Glutamatergic neuron (in vitro differentiated cells): ENCODE measurements around the gene CFAP73. TPM values are rescaled to one million over a fixed set of nuclear protein-coding genes. Genes with fewer than 3 reads are reported as not detected.

ENCODE experiments used
- DNase-seq: peaks from one replicate; pipeline ENCODE4 v3.0.0; 2022
- H3K27ac Mint-ChIP-seq: one replicate; pipeline ENCODE4 v1.8.0; 2020; ENCODE audit warnings: mild to moderate bottlenecking, mixed read lengths, inconsistent platforms; ENCODE audit not compliant: unreplicated experiment
- H3K27me3 Mint-ChIP-seq: one replicate; pipeline ENCODE4 v1.8.0; 2020; ENCODE audit warnings: mild to moderate bottlenecking, moderate library complexity, mixed read lengths, inconsistent platforms; ENCODE audit not compliant: unreplicated experiment
- H3K36me3 Mint-ChIP-seq: one replicate; pipeline ENCODE4 v1.8.0; 2020; ENCODE audit warnings: mild to moderate bottlenecking, mixed read lengths, inconsistent platforms; ENCODE audit not compliant: unreplicated experiment
- H3K4me1 Mint-ChIP-seq: one replicate; pipeline ENCODE4 v1.8.0; 2020; ENCODE audit warnings: mild to moderate bottlenecking, low read depth, mixed read lengths, inconsistent platforms; ENCODE audit not compliant: unreplicated experiment
- H3K4me3 Mint-ChIP-seq: one replicate; pipeline ENCODE4 v1.8.0; 2020; ENCODE audit warnings: mild to moderate bottlenecking, mixed read lengths, inconsistent platforms; ENCODE audit not compliant: unreplicated experiment
- H3K9me3 Mint-ChIP-seq: one replicate; pipeline ENCODE4 v1.8.0; 2020; ENCODE audit warnings: mild to moderate bottlenecking, moderate library complexity, mixed read lengths, inconsistent platforms; ENCODE audit not compliant: unreplicated experiment
- CTCF ChIP-seq: fragments of 200-600 bp; sonication (generic); IDR thresholded peaks from one replicate; pipeline ENCODE4 v1.5.0; 2021; ENCODE audit not compliant: partially characterized antibody, unreplicated experiment
- total RNA-seq: library from RNA; stranded (reverse); fragmentation: NEBNext Ultra II Directional; extraction: Animal tissue kit (Norgen Biotek cat#: 25700); gene quantifications from one replicate; pipeline ENCODE4 v1.2.1, GENCODE V29; 2021; ENCODE audit not compliant: unreplicated experiment

The CFAP73 gene
- total RNA-seq, 1 donor from 2014 or later: not detected

DNA sequence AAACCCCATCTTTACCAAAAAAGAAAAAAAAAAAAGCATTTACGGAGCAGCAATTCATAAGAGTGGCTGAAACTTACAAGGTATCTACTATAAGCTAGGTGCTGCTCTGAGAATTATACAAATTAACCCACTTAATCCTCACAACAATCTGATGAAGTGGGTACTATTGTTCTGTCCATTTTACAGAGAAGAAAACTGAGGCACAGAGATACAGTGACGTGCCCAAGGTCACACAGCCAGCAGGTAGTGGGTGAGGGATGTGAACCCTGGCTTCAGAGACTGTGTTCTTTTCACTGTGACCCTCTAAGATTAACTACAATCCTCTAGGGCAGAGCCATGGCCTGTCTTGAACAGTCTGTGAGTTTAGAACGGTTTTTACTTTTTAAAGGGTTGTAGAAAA, 32.5 kb downstream of the CFAP73 start:
- Mint-ChIP-seq H3K27me3 (peaks cover 1% of the 10 kb centered on the region), H3K27ac (no peak overlapping the region), H3K4me1 (peaks cover 5% of the 10 kb centered on the region), H3K9me3 (peaks cover 4% of the 10 kb centered on the region), H3K4me3 (no peak overlapping the region), H3K36me3 (peaks cover 7% of the 10 kb centered on the region)
- no peak for DNase-seq
- no peak for TF ChIP-seq CTCF

GRCh38 chr12:113183030-113183589, 33.6 kb downstream of the CFAP73 start:
- Mint-ChIP-seq H3K36me3 (no peaks in the 10 kb centered on the region), H3K4me3 (no peak overlapping the region), H3K4me1 (peaks cover 5% of the 10 kb centered on the region), H3K27ac (no peak overlapping the region), H3K9me3 (peaks cover 6% of the 10 kb centered on the region), H3K27me3 (peaks cover 1% of the 10 kb centered on the region)
- DNase-seq: no peak
- TF ChIP-seq CTCF: no peak

- Mint-ChIP-seq H3K4me3 (peak overlapping the region; percentile 74), H3K27me3 (peaks cover 1% of the 10 kb centered on the region), H3K27ac (peak overlapping the region; percentile 52), H3K4me1 (peaks cover 5% of the 10 kb centered on the region), H3K36me3 (no peaks in the 10 kb centered on the region), H3K9me3 (peaks cover 6% of the 10 kb centered on the region)
- no peak for DNase-seq
- no peak for TF ChIP-seq CTCF
Measured at GRCh38 chr12:113184098-113184899, 34.8 kb downstream of the CFAP73 start.

DNA sequence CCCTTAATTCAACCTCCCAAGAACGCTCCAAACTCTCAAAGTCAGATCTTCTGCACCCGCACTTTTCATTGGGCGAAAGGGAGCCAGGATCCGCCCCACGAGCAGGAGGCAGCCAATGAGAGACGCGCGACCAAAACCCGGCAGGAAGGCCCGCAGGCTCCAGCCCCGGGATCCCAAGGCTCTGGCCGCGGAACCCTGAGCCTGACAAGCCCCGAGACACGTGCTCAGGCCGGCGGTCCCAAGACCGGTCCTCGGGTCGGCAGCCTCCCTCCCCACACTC, 35.3 kb downstream of the CFAP73 start:
- peaks cover 5% of the 10 kb centered on the region for H3K9me3 Mint-ChIP-seq
- peak overlapping the region; percentile 74 for H3K4me3 Mint-ChIP-seq

More for the DNA sequence above, 35.3 kb downstream of the CFAP73 start:
- no peak for TF ChIP-seq CTCF
- Mint-ChIP-seq H3K27me3 (peaks cover 1% of the 10 kb centered on the region), H3K4me1 (peaks cover 5% of the 10 kb centered on the region), H3K36me3 (no peaks in the 10 kb centered on the region), H3K27ac (peak overlapping the region; percentile 52)
- peak; percentile 86 for DNase-seq
